Testis (tissue), 3 donors: ENCODE measurements around the gene NUP214. TPM values are rescaled to one million over a fixed set of nuclear protein-coding genes. Genes with fewer than 3 reads are reported as not detected.

Source experiments
- DNase-seq: peaks from one replicate; pipeline ENCODE4 v3.0.0-alpha.2; 2019
- H3K27ac ChIP-seq, 2 donors: fragments of 200-600 bp; sonication (generic); one replicate each; pipeline ENCODE4 v1.5.1; 2019
- H3K27me3 ChIP-seq: fragments of 200-600 bp; sonication (generic); one replicate; pipeline ENCODE4 v1.5.1; 2019
- H3K36me3 ChIP-seq: fragments of 200-600 bp; sonication (generic); one replicate; pipeline ENCODE4 v1.5.1; 2017; ENCODE audit warnings: low read depth; ENCODE audit errors: missing control alignments
- H3K4me1 ChIP-seq: fragments of 200-600 bp; sonication (generic); one replicate; pipeline ENCODE4 v1.5.1; 2019
- H3K4me3 ChIP-seq, 2 donors: fragments of 200-600 bp; sonication (generic); one replicate each; pipeline ENCODE4 v1.5.1; 2017 to 2019
- H3K9me3 ChIP-seq: fragments of 200-600 bp; sonication (generic); one replicate; pipeline ENCODE4 v1.5.1; 2017
- POLR2A ChIP-seq: fragments of 450-650 bp; IDR thresholded peaks from one replicate; pipeline ENCODE4 v1.6.1; 2017; ENCODE audit warnings: antibody characterized with exemption, mild to moderate bottlenecking, moderate library complexity
- WGBS, 2 donors: methylation state at CpG; one replicate each; pipeline ENCODE4 v1.1.5; 2018; 5-methylcytosine and 5-hydroxymethylcytosine counted together
- intact Hi-C: fragments of 100-400 bp; cut with DNase I; formaldehyde crosslinking; loops from one replicate; pipeline ENCODE4 v1.15.1; 2023; ENCODE audit warnings: low total_unique reads
- polyA plus RNA-seq: library from polyadenylated mRNA; stranded (reverse); fragments of 350-450 nt; fragmentation: Illumina TruSeq; extraction: RNeasy Lipid Tissue Mini Kit (QIAGEN cat#74804); gene quantifications from one replicate; pipeline ENCODE4 v1.2.3, GENCODE V29; 2014; ENCODE audit warnings: low read depth, low replicate concordance; ENCODE audit not compliant: insufficient read depth
- total RNA-seq, 2 donors: library from RNA; depleted of rRNA; stranded (reverse); fragments of >200 nt; gene quantifications; one replicate each; pipeline ENCODE4 v1.2.3, GENCODE V29; 2016
- TF ChIP-seq, protein P1 (sequence below), 3 experiments: fragments of 450-650 bp in 2 of 3; fragments of 200-600 bp in 1 of 3; sonication (generic) in 1 of 3; IDR thresholded peaks; one replicate each; pipeline ENCODE4 v1.5.1; 2016 to 2019; ENCODE audit warnings: antibody characterized with exemption in 3 of 3, mild to moderate bottlenecking in 2 of 3, moderate library complexity in 1 of 3

Gene NUP214
- total and polyA plus RNA-seq, 3 donors from 2014 or later: 190 to 250 (median 237) TPM

- Histone ChIP-seq H3K9me3 (no peaks in the 10 kb centered on the region), H3K27me3 (no peaks in the 10 kb centered on the region), H3K27ac (no peak overlapping the region), H3K36me3 (no peaks in the 10 kb centered on the region), H3K4me3 (no peak overlapping the region), H3K4me1 (peaks cover 9% of the 10 kb centered on the region)
- intact Hi-C loops: no loop called here
- DNase-seq: no peak
- WGBS, 2 donors: 78 to 80% methylated on average over 11 of the region's 11 CpGs
- no peak for TF ChIP-seq POLR2A
- TF ChIP-seq, protein P1, sequence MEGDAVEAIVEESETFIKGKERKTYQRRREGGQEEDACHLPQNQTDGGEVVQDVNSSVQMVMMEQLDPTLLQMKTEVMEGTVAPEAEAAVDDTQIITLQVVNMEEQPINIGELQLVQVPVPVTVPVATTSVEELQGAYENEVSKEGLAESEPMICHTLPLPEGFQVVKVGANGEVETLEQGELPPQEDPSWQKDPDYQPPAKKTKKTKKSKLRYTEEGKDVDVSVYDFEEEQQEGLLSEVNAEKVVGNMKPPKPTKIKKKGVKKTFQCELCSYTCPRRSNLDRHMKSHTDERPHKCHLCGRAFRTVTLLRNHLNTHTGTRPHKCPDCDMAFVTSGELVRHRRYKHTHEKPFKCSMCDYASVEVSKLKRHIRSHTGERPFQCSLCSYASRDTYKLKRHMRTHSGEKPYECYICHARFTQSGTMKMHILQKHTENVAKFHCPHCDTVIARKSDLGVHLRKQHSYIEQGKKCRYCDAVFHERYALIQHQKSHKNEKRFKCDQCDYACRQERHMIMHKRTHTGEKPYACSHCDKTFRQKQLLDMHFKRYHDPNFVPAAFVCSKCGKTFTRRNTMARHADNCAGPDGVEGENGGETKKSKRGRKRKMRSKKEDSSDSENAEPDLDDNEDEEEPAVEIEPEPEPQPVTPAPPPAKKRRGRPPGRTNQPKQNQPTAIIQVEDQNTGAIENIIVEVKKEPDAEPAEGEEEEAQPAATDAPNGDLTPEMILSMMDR (IDR thresholded peaks at IDR 0.05): no peak
These were observed 153.9 kb downstream of the NUP214 start for GRCh38 chr9:131279196-131279862.

DNA sequence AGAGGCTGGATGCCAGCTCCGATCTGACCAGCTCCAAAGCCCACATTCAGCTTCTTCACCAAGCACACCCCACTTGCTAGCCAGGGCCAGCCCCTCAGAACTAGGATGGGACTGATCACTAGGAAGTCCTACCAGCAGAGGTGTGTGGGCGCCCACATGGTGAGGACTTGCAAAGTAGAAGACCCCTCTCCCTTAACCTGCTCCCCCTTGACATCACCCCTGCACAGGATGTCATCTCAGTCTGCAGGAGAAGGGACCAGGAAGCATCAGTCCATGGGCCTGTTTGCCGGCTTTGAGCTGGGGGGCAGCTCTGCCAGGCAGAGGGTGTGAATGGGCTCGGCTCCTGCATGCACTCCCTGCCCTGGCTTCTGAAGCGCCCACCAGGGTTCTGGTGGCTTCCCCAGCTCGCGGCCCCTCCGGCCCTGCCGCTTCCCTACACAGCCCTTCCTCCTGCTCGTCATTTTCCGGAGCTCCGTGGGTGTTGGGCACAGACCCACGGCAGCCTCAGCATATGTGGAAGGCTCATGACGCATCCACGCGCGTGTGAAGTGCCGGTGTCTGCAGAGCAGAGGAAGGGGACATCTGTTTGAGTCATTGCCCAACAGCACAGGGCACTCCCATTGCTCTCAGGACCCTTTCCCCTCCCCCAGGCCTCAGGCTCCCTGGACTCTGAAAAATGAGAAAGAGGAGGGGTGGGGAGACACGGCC lies 154.6 kb downstream of the NUP214 start:
- 83 to 84% methylated on average over 13 to 19 of the region's 19 CpGs for WGBS, 2 donors
- Histone ChIP-seq H3K27ac (no peak overlapping the region), H3K9me3 (no peaks in the 10 kb centered on the region), H3K4me3 (no peak overlapping the region), H3K27me3 (no peaks in the 10 kb centered on the region), H3K4me1 (peaks cover 9% of the 10 kb centered on the region), H3K36me3 (no peaks in the 10 kb centered on the region)
- intact Hi-C loops: no loop called here
- TF ChIP-seq POLR2A: no peak
- TF ChIP-seq, protein P1 (IDR thresholded peaks at IDR 0.05): no peak
- no peak for DNase-seq

DNA sequence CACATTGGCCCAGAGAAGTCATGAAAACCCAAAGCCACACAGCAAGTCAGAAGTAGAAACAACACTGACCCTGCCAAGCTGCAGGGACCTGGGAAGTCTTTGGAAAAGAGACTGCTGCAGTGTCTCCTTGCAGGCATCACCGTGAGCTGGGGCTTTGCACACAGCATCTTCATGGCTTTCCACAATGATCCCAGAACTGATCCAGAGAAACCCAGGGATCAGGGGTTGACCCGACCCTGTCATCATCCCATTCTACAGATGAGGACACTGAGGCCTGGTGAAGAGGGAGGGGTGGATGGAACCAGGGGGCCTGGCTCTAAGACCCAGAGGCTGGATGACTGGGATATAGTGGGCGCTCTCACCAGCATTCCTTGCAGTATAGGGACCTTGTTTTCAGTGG lies 155.3 kb downstream of the NUP214 start:
- Histone ChIP-seq H3K36me3 (no peaks in the 10 kb centered on the region), H3K27ac (no peak overlapping the region), H3K4me1 (peaks cover 9% of the 10 kb centered on the region), H3K9me3 (no peaks in the 10 kb centered on the region), H3K4me3 (no peak overlapping the region), H3K27me3 (no peaks in the 10 kb centered on the region)
- DNase-seq: no peak
- intact Hi-C loops: no loop called here
- 91 to 100% methylated on average over 1 to 3 of the region's 3 CpGs for WGBS, 2 donors
- TF ChIP-seq, protein P1 (IDR thresholded peaks at IDR 0.05): no peak
- no peak for TF ChIP-seq POLR2A

DNA sequence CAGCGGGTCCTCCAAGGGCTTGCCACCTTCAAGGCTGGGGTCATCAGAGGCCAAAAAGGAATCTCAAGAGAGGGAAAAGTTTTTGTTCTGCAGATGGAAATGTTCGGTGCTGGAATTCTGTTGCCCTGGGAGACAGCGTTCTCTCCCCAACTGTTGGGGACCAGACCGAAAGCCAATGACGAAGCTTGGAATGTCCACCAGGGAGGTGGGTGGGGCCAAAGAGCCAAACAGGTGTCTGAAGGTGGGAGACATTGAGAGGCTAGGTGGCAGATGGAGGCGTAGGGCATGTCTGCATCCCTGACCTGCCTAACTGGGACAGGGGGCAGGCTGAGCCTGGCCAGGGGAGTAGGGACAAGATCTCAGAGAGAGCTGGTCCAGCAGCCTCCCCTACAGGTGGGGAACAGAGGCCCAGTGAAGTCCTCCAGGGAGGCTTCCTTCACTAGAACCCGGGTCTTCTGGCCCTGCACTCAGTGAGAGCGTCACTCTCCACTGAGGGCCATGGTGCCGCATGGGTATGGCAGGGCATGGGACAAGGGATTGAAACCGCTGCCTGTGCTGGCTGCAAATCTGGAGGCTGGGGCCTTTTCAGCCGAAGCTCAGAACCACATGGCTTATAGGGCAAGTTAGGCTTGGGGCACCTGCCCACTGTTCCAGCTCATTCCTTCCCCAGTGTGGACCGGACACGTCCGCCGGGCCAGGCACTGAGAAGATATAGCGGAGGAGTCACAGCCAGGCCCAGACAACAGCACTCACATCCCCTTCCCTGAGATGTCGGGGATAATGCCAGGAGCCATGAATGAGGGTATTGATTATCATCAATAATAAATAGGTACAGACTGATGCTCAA lies 156.0 kb downstream of the NUP214 start:
- Histone ChIP-seq H3K27me3 (no peaks in the 10 kb centered on the region), H3K4me3 (no peak overlapping the region), H3K4me1 (peaks cover 9% of the 10 kb centered on the region), H3K27ac (no peak overlapping the region), H3K36me3 (no peaks in the 10 kb centered on the region), H3K9me3 (no peaks in the 10 kb centered on the region)
- no peak for DNase-seq
- intact Hi-C loops: no loop called here
- TF ChIP-seq POLR2A: no peak
- TF ChIP-seq, protein P1 (IDR thresholded peaks at IDR 0.05): no peak
- WGBS, 2 donors: 85 to 88% methylated on average over 13 to 17 of the region's 17 CpGs
